ENCODE results near the gene DGKD. TPM values are rescaled to one million over a fixed set of nuclear protein-coding genes. Genes with fewer than 3 reads are reported as not detected.

DGKD gene, protein sequence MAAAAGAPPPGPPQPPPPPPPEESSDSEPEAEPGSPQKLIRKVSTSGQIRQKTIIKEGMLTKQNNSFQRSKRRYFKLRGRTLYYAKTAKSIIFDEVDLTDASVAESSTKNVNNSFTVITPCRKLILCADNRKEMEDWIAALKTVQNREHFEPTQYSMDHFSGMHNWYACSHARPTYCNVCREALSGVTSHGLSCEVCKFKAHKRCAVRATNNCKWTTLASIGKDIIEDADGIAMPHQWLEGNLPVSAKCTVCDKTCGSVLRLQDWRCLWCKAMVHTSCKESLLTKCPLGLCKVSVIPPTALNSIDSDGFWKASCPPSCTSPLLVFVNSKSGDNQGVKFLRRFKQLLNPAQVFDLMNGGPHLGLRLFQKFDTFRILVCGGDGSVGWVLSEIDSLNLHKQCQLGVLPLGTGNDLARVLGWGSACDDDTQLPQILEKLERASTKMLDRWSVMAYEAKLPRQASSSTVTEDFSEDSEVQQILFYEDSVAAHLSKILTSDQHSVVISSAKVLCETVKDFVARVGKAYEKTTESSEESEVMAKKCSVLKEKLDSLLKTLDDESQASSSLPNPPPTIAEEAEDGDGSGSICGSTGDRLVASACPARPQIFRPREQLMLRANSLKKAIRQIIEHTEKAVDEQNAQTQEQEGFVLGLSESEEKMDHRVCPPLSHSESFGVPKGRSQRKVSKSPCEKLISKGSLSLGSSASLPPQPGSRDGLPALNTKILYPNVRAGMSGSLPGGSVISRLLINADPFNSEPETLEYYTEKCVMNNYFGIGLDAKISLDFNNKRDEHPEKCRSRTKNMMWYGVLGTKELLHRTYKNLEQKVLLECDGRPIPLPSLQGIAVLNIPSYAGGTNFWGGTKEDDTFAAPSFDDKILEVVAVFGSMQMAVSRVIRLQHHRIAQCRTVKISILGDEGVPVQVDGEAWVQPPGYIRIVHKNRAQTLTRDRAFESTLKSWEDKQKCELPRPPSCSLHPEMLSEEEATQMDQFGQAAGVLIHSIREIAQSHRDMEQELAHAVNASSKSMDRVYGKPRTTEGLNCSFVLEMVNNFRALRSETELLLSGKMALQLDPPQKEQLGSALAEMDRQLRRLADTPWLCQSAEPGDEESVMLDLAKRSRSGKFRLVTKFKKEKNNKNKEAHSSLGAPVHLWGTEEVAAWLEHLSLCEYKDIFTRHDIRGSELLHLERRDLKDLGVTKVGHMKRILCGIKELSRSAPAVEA
- 140 and 188 TPM in 2 replicates for total RNA-seq

DNA sequence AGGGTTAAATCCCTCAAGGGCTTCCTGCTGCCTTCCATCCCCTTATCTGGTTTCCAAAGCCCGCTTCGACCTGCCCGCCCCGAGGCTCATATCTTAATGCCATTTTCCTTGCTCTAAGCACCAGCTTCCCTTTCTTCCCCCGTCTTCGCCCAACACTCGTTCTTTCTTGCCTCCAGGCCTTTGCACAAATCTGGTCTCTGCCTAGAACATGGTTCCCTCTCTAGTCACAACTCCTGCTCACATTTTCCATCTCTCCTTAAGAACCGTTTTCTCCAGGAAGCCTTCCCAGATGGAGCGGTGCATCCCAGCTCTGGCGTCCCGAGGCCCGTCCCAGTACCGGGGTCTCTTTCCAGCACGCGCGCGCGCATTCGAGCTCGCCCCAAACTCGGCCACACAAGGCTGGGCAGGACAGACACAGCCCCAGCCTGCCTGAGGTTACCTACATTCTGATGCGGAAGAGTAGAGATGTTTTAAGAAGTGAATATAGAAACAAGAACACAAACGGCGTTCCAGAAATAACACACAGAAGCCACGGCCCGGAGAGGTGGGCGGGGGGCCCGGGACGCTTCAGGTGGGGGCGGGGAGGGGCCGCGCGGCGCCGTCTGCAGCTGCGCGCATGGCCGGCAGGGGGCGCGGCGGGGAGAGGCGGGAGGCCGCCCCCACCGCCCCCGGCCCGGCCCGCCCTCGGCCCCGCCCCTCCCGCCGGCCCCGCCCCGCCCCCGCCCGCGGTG is at the start of gene DGKD:
TSS of gene DGKD (plus strand) at position 726 of the 731 bp plus-strand sequence. CDS start 25 bp downstream, outside the sequence.
- POLR2A ChIA-PET, result interaction anchor here (0.5 to 6.1 kb wide), 21 partner anchors 9 to 293 kb away, joined by 3 to 93 read pairs (median 4); partner anchors contain the start of genes ATG16L1 and INPP5D
- H3K9me3 Mint-ChIP-seq, result no peaks in the 10 kb centered on the region
- peak within 1 kb of the TSS; percentile 93 for H3K4me3 Mint-ChIP-seq
- CTCF ChIA-PET, result interaction anchor here (1.0 to 4.9 kb wide), 7 partner anchors 10 to 89 kb away, joined by 3 to 21 read pairs (median 4); no protein-coding TSS in a partner anchor
- ATAC-seq (ENCODE audit: low read depth) (peak; percentile 78), DNase-seq (peak; percentile 74)
- no peaks in the 10 kb centered on the region for H3K27me3 Mint-ChIP-seq
- H3K36me3 Mint-ChIP-seq (ENCODE audit: low read depth), result peaks cover 28% of the 10 kb centered on the region
- peaks cover 88% of the 10 kb centered on the region for H3K4me1 Mint-ChIP-seq
- H3K27ac Mint-ChIP-seq, result peak within 1 kb of the TSS; percentile 100
- TF ChIP-seq, protein P1, sequence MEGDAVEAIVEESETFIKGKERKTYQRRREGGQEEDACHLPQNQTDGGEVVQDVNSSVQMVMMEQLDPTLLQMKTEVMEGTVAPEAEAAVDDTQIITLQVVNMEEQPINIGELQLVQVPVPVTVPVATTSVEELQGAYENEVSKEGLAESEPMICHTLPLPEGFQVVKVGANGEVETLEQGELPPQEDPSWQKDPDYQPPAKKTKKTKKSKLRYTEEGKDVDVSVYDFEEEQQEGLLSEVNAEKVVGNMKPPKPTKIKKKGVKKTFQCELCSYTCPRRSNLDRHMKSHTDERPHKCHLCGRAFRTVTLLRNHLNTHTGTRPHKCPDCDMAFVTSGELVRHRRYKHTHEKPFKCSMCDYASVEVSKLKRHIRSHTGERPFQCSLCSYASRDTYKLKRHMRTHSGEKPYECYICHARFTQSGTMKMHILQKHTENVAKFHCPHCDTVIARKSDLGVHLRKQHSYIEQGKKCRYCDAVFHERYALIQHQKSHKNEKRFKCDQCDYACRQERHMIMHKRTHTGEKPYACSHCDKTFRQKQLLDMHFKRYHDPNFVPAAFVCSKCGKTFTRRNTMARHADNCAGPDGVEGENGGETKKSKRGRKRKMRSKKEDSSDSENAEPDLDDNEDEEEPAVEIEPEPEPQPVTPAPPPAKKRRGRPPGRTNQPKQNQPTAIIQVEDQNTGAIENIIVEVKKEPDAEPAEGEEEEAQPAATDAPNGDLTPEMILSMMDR (IDR thresholded peaks at IDR 0.05), result no peak
- intact Hi-C loops (cut with micrococcal nuclease), result loop anchor here (1.0 to 5.0 kb wide), 5 partner anchors 23 to 103 kb away; partner anchors contain the start of gene ATG16L1

DNA sequence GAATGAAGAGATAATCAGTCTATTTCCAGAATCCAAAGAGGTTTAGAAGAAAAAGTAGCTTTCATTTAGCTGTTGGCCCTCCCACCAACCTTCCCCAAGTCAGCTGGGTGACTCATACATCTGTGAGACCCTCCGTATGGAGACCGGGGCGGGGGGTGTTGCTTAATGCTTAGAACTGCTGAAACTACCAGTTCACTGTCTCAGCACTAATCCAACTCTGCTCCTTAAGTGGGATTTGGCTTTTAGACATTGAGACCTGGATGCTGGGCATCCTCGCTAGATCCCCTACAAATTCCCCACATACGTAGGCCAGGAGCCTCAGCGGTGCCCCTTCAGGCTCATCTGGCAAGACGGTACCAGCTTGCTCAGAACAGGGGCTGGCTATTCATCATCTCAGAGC is 46.7 kb upstream of the DGKD start, which contains the start of gene SAG:
TSS of gene SAG (plus strand) at position 252 of the 400 bp plus-strand sequence. CDS start 1,374 bp downstream, outside the sequence.
- POLR2A ChIA-PET, result no interaction called here
- TF ChIP-seq, protein P1 (IDR thresholded peaks at IDR 0.05), result no peak
- CTCF ChIA-PET, result no interaction called here
- Mint-ChIP-seq H3K4me3 (no peak within 1 kb of the TSS), H3K27me3 (no peaks in the 10 kb centered on the region), H3K9me3 (no peaks in the 10 kb centered on the region), H3K27ac (no peak within 1 kb of the TSS), H3K4me1 (peaks cover 24% of the 10 kb centered on the region), H3K36me3 (ENCODE audit: low read depth) (no peaks in the 10 kb centered on the region)
- intact Hi-C loops (cut with micrococcal nuclease), result no loop called here
- ATAC-seq (ENCODE audit: low read depth) (no peak), DNase-seq (no peak)

DNA sequence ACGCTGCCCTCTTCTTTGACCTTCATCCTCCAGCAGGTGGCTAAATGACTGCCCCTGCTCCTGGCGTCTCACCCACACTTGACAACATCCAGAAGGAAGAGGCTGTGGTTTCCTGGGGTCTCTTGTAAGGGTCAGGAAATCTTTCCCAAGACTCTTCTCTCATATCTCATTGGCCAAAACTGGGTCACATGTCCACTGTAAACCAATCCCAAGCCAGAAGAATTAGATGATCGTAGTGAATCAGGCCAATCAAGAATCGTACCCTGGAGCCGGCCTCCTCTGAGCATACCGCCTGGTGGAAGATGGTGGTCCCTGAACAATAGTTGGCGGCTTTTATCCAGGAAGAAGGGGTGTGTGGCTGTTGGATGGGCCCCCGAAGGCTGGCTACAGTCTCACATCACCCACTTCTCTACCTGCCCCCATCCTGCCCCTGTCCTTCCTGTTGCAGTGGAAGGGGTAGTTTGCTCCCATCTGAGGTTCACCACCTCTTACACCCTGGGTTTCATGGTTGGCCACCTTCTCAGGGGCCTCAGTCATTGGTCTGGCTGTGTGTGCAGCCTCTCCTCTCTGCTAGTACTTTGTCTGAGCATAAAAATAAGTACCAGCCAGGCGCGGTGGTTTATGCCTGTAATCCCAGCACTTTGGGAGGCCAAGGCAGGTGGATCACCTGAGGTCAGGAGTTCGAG is 42.9 kb upstream of the DGKD start:
- ChIA-PET CTCF (no interaction called here), POLR2A (no interaction called here)
- TF ChIP-seq, protein P1 (IDR thresholded peaks at IDR 0.05), result no peak
- H3K27ac Mint-ChIP-seq, result no peak overlapping the region
- intact Hi-C loops (cut with micrococcal nuclease), result no loop called here
- DNase-seq (no peak), ATAC-seq (ENCODE audit: low read depth) (no peak)
- H3K4me3 Mint-ChIP-seq, result no peak overlapping the region
- H3K4me1 Mint-ChIP-seq, result peaks cover 35% of the 10 kb centered on the region
- H3K36me3 Mint-ChIP-seq (ENCODE audit: low read depth), result no peaks in the 10 kb centered on the region
- no peaks in the 10 kb centered on the region for H3K9me3 Mint-ChIP-seq
- H3K27me3 Mint-ChIP-seq, result no peaks in the 10 kb centered on the region

DNA sequence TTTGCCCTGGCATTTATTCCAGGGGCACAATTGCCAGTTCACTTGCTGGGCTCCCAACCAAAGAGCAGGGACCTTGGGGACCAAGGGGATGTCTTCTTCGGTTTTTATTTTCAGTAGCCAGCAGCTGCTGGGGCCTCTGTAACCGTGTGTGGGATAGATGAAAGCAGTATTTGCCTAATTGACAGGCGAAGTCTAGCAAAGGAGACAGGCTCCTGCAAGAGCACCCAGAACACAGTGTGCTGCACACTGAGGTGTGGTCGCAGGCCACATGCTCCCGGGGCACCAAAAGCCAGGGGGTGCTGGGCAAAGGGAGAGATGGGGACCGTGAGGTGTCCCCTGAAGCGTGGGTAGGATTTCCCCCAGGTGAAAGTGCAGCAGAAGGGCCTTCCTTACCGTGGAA is 41.4 kb upstream of the DGKD start:
- Mint-ChIP-seq H3K4me3 (no peak overlapping the region), H3K27me3 (no peaks in the 10 kb centered on the region), H3K4me1 (peaks cover 43% of the 10 kb centered on the region), H3K9me3 (no peaks in the 10 kb centered on the region), H3K36me3 (ENCODE audit: low read depth) (no peaks in the 10 kb centered on the region), H3K27ac (no peak overlapping the region)
- ChIA-PET CTCF (interaction anchor here (0.6 to 1.0 kb wide), 2 partner anchors 130 to 701 kb away, joined by 3 read pairs; no protein-coding TSS in a partner anchor), POLR2A (interaction anchor here (0.6 to 2.1 kb wide), 2 partner anchors 18 kb away, joined by 3 to 7 read pairs; no protein-coding TSS in a partner anchor)
- intact Hi-C loops (cut with micrococcal nuclease), result no loop called here
- TF ChIP-seq, protein P1 (IDR thresholded peaks at IDR 0.05), result no peak
- DNase-seq (no peak), ATAC-seq (ENCODE audit: low read depth) (no peak)
